NCI-H2227 treated with DMSO at 0.1 percent for 48 hours (cell line): Measurements from ENCODE around the gene DPH1.
"Not testable (repeated sequence)": the region's sequence is repeated elsewhere in the genome, so short reads cannot be mapped to it uniquely, and the experiment has no call there.

ENCODE experiments used
- DNase-seq: peaks from one replicate; lab custom pipeline; 2025; lab: John Stamatoyannopoulos, UW

The DPH1 gene

DNA sequence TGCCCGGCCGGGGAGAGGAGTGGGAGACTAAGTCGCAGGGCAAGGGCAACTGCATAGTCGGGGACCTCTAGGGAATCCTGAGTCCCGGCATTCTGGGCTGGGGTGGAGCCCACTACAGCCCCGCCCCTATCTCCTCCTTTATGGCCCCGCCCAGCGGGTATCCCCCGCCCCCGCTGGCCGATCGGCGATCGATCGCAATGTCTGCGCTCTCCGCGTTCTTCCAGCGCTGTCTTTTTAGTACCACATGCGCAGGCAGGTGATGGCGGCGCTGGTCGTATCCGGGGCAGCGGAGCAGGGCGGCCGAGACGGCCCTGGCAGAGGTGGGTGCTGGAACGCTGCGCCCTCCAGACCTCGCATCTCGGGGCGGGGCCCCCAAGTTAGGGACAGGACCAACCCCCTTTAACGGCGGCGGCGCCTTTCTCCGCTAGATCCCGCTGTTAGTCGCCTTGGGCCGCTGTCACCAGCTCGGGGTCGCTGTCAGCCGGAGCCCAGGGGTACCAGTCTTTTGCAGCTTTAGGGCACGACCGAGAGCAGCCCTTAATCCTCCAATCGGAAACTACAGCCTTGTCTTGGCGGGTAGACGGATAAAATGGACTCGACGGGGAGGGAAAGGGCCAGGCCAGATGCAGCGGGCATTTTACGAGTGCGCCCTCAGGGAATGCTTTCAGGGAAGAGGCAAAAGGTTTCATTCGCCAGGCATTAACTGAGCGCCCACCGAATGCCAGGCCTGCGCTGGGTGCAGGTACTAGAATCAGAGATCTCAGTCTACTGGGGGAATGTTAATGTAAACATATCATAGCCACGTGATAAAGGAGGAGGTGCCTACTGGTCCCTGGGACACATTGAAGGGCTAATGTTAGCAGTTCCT, at the start of gene DPH1:
Gene DPH1 (plus strand): TSS at position 243 of the 868 bp plus-strand sequence. CDS start 17 bp downstream, at position 260.
- peak; percentile 56 for DNase-seq

DNA sequence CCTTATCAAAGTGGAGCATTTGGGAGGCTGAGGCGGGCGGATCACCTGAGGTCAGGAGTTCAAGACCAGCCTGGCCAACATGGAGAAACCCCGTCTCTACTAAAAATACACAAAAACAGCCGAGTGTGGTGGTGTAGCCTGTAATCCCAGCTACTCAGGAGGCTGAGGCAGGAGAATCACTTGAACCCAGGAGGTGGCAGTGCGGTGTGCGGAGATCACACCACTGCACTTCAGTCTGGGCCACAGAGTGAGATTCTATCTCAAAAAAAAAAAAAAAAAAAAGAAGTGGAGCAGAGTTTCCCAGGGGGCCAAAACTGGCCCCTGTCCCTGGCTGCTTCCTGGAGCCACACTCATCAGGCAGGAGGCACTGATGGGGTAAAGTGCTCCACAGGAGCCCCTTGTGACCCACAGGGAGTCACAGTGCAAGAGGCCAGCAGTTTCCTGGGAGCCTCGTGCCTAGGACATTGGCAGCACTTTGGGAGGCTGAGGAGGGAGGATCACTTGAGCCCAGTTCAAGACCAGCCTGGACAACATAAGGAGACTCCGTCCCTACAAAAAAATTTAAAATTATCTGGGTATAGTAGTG, 49.2 kb upstream of the DPH1 start:
- no peak for DNase-seq

DNA sequence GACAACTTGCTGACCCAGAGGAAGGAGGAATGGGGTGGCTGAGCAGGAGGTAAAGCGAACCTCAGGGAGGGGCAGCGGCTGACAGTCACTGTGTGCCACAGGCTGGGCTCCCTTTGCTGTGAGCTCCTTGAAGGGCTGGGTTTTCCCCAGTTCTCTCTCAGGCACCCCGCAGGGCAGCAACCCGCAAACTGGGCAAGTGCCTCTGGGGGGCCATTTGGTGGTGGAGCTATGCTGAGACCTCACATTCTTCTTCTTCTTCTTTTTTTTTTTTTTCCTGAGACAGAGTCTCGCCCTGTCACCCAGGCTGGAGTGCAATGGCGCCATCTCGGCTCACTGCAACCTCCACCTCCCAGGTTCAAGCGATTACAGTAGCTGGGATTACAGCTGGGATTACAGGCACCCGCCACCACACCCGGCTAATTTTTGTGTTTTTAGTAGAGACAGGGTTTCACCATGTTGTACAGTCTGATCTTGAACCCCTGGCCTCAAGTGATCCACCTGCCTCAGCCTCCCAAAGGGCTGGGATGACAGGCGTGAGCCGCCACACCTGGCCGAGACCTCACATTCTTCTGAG, 47.1 kb upstream of the DPH1 start:
- not testable (repeated sequence) for DNase-seq

DNA sequence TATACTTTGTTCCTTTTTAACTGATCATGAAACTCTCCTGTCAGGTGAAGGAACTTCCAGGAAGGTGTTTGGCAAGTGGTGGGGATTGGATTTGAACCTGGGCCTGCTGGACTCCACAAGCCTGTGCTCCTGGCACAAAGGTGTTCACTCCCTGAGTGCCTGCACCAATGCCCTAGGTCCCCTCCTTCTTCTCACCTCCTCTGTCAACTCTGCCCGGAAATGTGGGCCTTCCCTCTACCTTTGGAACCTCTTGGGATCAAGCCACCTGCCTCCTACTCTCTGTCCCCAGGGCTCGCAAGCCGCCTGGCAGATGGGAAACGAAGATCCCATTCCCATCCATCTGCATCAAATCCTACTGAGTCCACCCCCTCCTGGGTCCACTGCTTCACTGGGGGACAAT, 44.9 kb upstream of the DPH1 start:
- no peak for DNase-seq

DNA sequence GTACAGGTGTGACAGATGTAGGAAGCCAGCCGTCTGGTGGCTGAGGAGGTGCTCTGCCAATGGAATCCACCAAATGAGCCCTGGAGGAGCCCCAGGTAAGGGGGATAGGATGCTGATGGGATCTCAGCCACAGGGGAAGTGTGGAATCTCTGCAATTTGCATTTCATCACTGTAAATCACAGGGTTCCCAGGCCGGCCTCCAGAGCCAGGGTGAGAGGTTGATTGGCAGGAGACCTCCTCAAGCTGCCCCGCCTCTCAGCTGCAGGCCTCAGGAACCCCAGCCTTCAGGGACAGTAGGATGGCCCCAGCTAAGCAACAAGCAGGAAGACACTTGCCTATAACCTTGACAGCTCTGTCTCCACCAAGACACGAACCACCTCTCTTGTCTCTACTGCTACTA, 44.3 kb upstream of the DPH1 start:
- no peak for DNase-seq

DNA sequence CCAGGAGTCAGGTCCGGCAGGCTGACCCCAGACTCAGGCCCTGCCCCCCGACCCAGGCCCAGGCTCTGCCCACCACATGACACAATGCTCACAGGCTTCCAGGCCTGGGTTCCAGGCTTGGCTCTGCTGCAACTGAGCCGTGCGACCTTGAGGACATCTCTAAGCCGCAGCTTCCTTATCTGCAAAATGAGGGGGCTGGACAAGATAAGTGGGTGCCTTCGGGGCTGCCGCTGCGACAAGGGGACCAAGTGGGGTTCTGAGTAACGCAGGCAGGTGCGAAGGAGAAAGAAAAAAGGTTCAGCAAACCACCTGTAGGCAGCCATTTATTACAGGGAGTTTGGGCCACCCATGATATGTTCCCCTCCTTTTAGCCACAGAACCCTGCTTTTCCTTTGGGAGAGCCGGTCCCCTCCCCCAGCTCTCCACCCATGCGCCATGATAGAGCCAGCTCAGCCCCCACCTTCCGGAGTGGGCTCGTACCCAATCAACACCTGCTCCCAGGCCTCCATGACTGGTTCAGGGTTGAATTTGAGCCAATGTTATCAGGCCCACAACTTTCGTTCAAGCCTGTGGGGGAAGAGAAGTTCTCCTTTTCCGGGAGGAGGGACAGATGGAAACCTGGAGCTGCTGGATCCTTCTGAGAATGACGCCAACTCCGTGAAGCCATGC, 43.0 kb upstream of the DPH1 start:
- DNase-seq: no peak

DNA sequence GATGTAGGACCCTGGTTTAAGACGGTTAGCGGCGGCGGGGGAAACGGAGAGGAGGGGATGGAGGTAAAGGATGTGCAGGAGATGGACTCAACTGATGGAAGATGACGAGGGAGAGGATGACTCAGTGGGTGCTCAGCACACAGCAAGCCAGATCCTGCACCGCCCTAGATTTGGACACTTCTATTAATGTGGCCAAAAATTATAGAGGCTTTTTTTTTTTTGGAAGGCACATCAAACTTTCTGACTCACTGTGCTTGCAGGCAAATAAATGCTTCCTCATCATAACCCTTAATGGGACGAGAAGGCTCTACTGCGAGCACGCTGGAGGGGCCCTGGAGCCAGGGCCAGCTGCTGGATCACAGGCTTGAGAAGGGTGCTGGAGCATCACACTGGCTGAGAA, 40.8 kb upstream of the DPH1 start:
- no peak for DNase-seq

DNA sequence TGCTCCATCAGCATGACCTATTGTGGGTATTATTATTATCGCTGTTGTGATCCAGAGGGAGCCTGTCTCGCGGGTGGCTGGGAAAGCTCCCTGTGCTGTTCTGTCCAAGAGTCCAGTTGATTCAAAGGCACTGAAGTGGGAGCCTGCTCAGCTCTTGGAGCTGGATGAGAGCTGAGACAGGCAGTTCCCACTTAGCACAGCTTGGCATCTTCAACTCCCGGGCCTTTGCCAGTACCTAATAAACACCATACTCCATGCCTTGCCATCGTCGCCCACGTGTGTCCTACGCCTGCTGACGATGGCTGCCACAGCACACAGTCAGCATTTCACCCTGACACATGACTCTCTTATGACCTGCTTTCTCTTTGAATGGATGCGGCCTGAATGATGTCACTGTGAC, 37.4 kb upstream of the DPH1 start:
- no peak for DNase-seq

DNA sequence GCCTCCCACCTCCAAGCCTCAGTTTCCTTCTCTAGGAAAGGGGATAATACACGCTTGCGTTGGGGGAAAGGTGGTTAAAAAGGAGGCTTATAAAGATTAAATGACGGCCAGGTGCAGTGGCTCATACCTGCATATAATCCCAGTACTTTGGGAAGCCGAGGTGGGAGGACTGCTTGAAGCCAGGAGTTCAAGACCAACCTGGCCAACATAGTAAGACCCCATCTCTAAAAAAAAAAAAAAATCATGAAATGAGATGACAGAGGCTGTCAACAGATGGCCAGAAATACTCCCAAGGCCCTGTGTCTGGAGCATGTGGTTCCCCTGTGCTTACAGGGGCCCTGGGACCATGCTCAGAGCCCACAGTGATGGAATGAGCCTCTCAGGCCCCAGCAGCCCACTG, 35.2 kb upstream of the DPH1 start:
- DNase-seq: no peak

DNA sequence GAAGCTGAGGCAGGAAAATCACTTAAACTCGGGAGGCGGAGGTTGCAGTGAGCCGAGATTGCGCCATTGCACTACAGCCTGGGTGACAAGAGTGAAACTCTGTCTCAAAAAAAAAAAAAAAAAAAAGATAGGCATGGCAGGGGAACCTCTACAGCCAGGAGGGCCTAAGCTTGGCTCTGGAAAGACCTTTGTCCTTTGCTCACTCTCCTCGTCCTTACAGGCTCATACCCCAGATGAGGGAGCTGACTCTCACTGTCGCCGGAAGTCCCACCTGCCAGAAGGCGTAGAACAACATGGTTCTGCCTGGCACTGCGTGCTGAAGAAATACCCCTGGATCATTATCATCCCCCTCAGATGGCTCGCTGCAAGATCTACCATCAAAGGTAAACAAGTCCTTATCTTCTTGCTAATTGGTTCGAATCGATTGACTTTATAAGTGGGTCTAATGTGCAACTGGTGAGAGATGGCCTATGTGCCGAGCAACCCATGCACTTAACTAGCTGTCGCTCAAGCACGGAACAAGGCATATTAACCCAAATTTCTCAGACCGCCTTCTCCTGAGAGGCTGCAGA, 34.5 kb upstream of the DPH1 start:
- peak; percentile 10 for DNase-seq

DNA sequence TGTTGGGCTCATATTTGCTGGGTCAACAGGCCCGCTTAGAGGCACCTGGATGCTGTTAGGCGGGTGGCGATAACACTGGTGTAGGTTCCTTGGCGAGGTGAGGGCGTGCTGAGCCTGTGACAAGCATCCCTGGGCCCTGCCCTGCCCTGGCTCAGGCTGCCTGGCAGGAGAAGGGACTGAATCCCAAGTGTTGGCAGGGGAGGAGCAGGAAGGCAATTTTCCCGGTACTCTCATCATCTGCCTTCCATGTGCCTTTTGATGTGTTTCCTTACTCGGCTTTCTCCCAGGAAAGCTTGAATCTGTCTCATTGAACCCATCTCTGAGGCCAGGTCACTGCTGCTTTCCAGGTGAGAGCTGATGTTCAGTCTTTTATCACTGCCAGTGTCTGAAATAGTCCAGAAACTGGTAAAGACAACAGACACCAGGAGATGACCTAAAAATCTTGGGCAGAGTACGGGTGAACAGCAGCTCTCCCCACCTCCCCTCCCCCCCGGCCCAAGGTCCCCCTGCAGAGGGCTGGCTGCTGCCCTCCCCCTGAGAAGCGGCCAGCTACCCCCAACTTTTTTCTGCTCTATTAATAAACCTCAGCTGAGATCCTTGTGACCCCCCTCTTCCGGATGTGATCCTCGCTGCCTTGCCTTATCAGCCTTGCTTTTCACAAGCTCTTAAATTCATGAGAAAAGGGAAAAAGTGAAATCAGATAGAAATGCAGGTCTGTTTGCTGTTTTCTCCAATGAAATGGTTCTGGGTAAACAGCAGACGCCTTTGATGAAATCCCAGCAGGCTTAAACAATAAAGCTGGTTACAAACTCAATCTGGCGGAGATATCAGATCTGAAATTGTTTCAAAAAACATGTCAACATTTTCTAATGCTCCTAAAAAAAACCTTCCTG, 33.8 kb upstream of the DPH1 start:
- DNase-seq: no peak

DNA sequence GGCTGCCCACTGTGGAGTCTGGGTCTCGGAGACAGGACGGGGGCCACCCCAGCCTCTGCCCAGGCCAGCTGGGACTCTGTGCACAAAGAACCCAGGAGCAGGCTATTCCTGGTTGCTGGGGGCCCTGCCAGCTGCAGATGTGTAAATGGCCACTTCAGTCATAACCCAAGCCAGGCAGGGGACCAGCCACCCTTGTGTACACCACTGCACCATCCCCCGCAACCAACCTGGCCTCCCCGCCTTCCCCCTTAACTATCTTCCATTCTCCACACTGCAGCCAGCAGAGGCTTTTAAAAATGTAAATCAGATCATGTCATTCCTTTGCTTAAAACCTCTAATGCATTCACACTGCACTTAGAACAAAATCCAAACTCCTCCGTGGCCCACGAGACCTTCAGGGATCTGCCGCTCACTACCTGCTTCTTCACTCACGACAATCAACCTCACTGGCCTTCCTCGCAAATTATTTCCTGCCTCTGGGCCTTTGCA, 33.1 kb upstream of the DPH1 start:
- no peak for DNase-seq

DNA sequence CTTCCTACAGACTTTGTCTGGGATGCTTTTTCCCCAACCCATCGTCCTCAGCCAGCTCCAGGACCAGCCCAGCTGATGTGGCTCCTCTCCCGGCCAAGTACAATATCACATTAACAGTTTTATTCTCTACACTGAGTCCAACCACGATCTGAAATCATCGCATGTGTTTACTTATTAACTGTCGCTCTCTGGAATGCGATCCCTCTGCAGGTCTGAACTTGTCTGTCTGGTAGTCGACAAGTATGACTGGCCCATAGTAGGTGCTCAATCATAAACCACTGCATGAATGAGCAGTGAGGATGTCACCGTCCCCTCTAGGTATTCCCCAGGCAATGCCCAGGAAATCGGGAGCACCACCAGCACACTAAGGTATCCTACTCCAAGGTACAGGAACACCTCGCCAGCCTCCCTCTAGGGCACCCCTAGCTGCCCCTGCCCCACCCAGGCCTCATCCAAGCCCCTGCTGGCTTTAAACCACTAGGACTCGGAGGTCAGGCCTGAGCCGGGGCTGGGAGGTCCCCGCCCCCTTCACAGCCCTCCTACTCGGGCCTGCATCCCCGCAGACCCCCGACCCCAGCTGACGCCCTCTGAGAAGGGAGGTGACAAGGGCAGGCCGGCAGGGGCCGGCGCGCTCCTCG, 32.5 kb upstream of the DPH1 start:
- DNase-seq: no peak

DNA sequence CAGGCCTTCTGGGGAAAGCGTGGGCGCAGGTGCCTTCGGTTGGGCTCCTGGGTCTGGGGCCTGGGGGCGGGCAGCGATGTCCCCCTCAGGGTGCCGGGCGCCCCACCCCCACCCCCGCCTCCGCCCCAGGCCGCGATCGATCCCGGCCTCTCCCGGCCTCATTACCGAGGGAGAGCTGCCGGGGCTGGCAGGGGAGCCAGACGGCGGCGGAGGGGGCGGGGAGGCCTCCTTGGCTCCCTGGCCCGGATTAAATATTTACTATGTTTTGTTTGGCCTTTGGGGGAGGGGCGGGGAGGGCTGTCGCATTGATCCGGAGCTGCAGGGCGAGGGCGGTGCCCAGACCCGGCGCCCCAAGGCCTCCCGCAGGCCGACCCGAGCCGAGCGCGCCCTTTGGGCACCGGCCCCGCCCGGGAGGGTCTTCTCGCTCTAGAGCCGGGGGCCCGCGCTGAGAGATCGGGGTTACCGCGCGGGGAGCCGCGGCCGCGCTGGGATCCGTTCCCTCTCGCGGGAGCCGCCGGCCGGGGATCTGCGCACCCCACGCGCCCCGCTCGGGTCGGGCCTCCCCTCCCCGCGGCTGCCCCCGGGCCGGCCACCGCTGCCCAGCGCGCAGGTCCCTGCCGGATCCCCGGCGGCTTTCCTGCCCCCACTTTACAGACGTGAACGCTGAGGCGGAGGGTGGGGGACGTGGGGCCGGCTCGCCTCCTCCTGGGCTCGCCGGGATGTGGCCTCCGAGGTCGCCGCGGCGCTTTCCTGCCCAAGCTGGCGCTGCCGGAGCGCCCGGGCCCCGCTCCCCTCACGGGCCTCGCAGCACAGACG, 31.8 kb upstream of the DPH1 start:
- DNase-seq: no peak

DNA sequence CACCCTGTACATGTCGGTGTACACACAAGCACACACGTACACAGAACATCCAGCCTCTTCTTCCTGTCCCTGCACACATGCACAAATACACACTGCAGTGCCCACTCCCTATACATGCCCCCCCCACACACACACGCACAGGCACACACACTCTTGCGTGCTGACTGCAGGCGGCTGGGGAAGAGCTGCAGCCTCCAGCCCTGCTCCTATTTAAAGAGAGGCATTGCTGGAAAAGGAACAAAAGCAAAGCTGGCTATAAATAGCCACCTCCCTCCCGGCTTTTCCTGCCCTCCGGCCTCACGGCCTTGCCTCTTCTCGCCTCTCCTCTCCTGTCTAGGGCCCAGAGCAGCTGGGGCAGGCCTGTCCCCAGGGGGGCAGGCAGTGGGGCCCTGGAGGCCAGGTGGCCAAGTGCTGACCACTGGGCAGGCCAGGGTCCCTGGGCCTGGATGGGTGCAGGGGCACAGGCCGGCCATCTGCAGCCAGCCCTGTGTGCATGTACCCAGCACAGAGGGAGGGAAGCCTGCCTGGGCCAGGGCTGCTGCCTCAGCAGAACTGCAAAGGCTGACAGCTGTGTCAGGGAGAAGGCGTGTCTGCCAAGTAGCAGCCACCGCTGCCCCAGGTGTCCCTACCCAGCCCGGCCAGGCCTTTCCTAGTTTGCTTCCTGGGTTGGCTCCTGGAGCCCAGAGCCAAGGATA, 30.2 kb upstream of the DPH1 start:
- DNase-seq: peak; percentile 34

DNA sequence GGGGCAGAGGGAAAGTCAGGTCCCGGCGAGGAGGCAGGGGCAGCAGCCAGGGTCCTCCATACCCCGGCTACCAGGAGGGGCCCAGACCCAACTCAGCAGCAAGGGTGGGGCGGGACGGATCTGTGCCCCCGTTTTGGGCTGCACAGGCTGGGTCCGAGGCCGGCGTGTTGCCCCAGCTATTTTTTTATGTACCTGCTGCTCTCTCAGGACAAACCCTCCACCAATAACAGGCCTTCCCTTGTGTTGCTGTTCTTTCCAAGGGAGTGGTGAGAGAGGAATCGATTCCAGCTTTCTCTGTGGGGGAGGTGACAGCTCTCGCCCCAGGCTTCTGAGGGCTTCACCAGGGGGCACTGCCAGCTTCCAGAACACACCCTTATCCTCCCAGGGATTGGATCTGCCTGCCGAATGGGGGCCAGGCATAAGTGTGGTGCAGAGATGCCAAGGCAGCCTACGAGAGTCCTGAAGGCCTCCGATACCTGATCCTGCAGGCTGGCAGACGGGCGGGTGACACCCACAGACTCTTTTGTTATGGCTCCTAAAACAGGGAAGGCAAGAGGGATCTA, 27.1 kb upstream of the DPH1 start:
- no peak for DNase-seq

DNA sequence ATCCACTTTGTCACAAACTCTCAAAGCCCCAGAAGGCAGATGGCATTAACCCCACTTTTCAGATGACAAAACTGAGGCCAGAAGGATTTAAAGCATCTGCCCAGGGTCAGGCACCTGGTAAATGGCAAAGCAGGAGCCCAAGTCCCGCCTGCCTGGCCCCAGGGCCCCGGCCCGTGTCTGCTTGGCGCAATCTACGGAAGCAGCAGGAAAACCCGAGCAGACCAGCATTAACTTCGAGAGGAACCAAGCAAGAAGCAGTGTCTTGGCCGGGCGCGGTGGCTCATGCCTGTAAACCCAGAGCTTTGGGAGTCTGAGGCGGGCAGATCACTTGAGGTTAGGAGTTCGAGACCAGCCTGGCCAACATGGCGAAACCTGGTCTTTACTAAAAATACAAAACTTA, 26.4 kb upstream of the DPH1 start:
- DNase-seq: no peak

DNA sequence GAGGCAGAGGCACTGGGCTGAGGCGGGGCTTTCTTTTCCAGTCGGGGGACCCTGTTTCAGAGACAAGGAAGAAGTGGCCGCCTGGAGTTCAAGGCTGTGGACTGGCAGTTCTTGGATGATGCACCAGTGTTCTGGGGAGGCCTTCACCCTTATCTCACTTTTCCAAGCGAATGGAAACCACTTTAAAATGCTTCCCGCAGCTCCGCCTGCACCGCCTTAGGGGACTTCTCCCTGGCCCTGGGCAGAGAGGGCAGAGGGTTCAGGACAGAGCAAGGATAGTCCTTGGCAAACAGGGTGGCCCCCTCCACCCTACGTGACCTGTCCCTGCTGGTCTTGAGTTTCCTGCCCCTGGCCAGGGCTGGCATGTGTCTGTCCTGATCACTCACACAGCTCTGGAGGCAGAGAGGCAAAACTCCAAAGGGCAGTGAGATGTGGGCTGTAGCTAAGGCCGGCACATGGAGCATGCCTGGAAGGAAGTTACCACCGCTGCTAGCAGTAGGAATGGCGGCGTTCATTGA, 25.5 kb upstream of the DPH1 start:
- DNase-seq: no peak
